Measurements from ENCODE around the gene PXN.
"Not testable (repeated sequence)": the region's sequence is repeated elsewhere in the genome, so short reads cannot be mapped to it uniquely, and the experiment has no call there.

The PXN gene

GRCh38 chr12:120225852-120226640, 39.5 kb downstream of the PXN start:
- no peak for DNase-seq (ENCODE audit: low spot score)

GRCh38 chr12:120225200-120225558, 40.4 kb downstream of the PXN start:
- no peak for DNase-seq (ENCODE audit: low spot score)

DNA sequence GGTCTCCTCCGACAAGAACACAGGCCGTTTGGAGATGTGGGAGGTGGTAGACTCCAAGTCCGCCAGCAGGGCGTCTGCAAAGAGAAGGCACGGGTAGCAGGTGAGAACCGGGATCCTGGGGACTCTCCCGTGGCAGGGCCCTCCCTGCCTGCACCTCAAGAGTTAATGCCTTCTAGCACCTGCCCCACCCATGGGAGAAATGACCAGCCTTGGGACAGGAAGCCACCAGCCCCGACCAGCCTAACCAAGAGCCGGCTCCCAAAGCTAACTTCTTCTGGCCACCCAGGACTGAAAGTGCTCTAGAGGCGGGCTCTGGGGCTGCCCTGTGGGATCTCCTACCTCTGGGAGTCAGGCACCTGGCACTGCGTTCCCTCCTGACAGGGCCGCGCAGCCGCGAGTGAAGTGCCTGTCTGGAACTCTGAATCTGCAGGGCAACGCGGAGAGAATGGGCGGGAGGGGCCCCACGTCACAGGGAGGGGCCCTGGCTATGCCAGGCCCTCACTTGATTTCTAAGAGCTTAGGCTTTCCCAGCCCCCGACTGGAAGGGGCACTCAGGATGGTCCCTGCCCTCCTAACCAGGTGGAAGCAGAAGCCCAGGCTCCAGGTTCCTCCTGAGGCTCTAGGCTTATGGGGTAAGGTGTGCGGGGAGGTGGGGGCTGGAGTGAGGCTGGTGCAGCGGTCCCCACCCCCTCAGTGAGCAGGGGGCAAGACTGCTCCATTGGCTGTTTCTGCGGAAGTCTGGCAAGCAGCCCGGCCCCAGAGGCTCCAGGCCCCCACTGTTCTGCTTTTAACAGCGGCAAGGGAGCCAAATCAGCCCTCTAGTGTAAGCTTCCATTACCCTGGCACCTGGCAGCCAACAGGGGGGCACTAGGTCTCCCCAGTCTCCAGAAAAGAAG, 41.0 kb downstream of the PXN start:
- no peak for DNase-seq (ENCODE audit: low spot score)

GRCh38 chr12:120223458-120224303, 41.8 kb downstream of the PXN start:
- DNase-seq (ENCODE audit: low spot score) = no peak

- no peak for DNase-seq (ENCODE audit: low spot score)
These were observed 43.2 kb downstream of the PXN start for GRCh38 chr12:120222288-120222832.

DNA sequence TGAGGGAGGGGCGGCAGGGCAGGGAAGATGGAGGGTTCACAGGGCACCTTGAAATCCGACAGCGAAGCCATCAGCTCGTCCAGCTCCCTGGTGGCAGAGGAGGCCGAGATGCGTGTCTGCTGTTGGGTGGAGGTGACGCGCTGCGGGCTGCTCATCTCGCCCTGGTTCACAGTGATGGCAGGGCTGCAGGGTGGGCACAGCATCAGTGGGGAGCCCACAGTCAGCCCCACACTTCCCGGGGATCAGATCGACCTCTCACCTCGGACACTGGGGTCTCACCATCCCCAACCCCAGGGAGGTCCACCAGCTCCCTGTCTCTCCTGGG, 44.0 kb downstream of the PXN start:
- DNase-seq (ENCODE audit: low spot score) = no peak

DNA sequence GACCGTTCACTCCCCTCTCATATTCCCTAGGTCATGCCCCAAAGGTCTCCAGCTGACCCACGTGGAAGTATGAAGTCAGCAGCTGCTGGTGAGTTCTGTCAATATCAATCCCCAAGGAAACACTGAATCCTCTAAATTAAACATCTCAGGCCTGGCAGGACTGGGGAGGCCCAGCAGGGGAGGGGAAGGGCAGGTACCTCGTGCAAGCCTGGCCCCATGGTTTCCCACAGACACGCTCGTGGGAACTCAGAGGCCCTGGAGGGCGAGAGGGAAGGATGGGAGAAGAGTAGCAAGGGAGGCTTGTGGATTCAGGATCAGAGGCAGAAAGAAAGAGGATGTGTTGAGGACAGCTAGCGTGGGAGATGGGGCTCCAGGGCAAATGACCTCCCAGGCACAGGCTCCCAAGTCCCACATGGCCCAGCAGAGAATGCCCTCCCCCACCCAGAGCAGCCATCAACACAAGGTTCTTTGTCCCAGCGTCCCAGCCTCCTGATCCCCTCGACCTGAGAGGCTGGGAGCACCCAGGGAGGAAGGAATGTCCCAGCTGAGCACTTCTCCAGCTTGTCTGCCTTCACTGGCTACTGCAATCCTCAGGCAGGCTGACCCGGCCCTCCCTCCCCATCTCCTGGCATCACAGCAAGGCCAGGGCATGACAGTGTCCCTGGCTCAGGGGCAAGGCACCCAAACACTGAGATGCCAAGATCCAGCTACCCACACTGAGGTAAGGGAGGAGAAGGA, 44.5 kb downstream of the PXN start:
- DNase-seq (ENCODE audit: low spot score) = no peak

- DNase-seq (ENCODE audit: low spot score) = no peak
These were observed 46.6 kb downstream of the PXN start for GRCh38 chr12:120218680-120219606.

- DNase-seq (ENCODE audit: low spot score) = no peak
These were observed 48.6 kb downstream of the PXN start for GRCh38 chr12:120216742-120217605.

- no peak for DNase-seq (ENCODE audit: low spot score)
These were observed 49.5 kb downstream of the PXN start for GRCh38 chr12:120215766-120216735.

- DNase-seq (ENCODE audit: low spot score) = no peak
These were observed 50.2 kb downstream of the PXN start for GRCh38 chr12:120215357-120215735.

- DNase-seq (ENCODE audit: low spot score) = no peak
These were observed 50.7 kb downstream of the PXN start for GRCh38 chr12:120214626-120215356.

- DNase-seq (ENCODE audit: low spot score) = no peak
These were observed 51.8 kb downstream of the PXN start for GRCh38 chr12:120213758-120214157.

DNA sequence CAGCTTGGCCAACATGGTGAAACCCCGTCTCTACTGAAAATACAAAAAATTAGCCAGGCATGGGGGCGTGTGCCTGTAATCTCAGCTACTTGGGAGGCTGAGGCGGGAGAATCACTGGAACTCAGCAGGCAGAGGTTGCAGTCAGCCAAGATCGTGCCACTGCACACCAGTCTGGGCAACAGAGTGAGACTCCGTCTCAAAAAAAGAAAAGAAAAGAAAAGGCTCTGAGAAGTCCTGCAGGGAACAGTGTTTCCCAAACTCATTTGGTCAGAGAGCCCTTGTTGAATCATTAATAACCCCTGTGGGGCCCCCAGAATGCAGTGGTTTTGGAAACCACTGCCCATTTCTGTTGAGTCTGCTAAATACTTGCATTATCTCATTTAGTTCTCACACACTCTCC, 52.3 kb downstream of the PXN start:
- DNase-seq (ENCODE audit: low spot score) = not testable (repeated sequence)

DNA sequence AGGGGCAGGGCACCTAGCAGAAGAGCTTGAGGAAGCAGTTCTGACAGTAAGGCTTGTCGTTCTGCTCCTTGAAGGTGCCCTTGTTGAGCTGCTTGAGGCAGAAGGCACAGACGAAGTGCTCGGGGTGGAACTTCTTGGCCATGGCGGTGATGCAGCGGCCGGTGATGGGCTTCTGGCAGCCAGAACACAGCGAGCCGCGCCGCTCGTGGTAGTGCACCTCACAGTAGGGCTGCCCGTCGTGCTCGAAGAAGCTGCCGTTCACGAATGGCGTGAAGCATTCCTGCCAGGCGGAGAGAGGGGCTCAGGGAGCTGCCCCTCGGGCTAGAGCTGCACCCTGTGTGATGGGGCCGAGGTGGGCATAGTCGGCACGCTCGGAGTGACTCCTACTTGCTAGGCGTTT, 53.2 kb downstream of the PXN start:
- no peak for DNase-seq (ENCODE audit: low spot score)

DNA sequence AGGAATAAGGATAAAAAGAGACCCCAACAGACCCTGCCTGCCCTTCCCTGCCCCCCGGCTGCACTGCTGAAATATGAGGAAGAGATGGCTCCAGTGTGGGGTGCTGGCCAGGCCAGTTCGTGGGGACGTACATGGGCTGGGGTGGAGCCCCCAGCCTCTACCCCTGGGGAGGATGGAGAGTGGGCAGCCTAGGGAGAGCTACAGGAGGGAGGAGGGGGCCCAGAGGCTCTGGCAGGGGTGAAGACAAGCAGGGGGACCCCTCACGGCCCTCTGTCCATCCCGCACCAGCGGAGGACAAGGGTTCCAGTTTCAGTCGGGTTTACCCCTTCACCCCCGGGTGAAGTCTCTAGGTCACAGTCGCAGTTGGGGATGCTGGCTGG, 53.6 kb downstream of the PXN start:
- no peak for DNase-seq (ENCODE audit: low spot score)

DNA sequence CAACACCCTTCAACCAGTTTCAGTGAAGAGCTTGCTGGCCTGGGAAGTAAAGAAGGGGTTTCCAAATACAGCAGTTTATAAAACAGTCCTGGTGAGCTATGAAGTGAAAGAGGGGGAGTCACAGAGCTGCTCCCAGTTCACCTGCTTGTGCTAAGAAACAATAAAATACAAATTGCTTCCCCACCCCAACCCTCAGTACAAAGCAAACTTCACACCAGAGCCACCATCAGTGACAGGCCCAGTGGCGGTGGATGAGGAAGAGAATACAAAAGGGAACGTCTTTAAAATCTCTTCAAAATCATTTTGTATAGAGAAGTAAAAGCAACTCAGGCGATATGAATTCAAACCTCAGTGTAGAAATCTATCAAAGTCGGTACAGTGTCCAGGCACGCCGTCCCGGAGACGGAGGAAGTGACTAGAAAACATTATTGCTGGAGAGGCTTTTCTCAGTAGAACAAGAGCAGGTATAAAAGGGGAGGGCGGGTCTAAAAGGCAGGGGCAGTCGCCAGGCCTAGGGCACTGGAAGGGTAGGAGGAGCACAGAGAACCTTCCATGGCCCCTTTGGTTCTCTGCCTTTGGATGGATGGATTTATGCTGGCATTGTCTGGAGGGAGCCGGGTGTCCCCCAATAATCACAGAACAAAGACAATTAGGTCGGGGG, 54.2 kb downstream of the PXN start:
- DNase-seq (ENCODE audit: low spot score) = no peak

All from kidney capillary endothelial cell (primary cell).